Osteoblast (primary cell): ENCODE measurements around the gene AIRE. TPM values are rescaled to one million over a fixed set of nuclear protein-coding genes. Genes with fewer than 3 reads are reported as not detected.

ENCODE experiments used
- DNase-seq: peaks from one replicate; pipeline ENCODE4 v3.0.0; 2011; ENCODE audit warnings: low spot score, mixed read lengths; ENCODE audit not compliant: insufficient read length; ENCODE audit errors: missing footprints
- H2AFZ ChIP-seq: 2 replicates; pipeline ENCODE4 v1.6.0; 2011; ENCODE audit warnings: mild to moderate bottlenecking, low read length
- H3K27ac ChIP-seq: 2 replicates; pipeline ENCODE4 v1.5.1; 2011; ENCODE audit warnings: mild to moderate bottlenecking, low read depth, low read length, moderate library complexity
- H3K27me3 ChIP-seq: 2 replicates; pipeline ENCODE4 v1.6.0; 2012; ENCODE audit warnings: mild to moderate bottlenecking, control low read depth, inconsistent platforms, low read length, moderate library complexity; ENCODE audit not compliant: insufficient read depth
- H3K36me3 ChIP-seq: 2 replicates; pipeline ENCODE4 v1.5.1; 2011; ENCODE audit warnings: mild to moderate bottlenecking, low read length, control low read depth, moderate library complexity; ENCODE audit not compliant: insufficient read depth
- H3K4me1 ChIP-seq: 2 replicates; pipeline ENCODE4 v1.5.1; 2011; ENCODE audit warnings: mild to moderate bottlenecking, low read length, control low read depth, moderate library complexity; ENCODE audit not compliant: insufficient read depth
- H3K4me2 ChIP-seq: 2 replicates; pipeline ENCODE4 v1.6.0; 2011; ENCODE audit warnings: mild to moderate bottlenecking, low read length; ENCODE audit not compliant: insufficient read depth
- H3K4me3 ChIP-seq: fragments of 200-600 bp; sonication (generic); 3 replicates; pipeline ENCODE4 v1.5.1; 2012; ENCODE audit warnings: mild to moderate bottlenecking, low read length, inconsistent platforms; ENCODE audit not compliant: insufficient read depth
- H3K79me2 ChIP-seq: 2 replicates; pipeline ENCODE4 v1.6.0; 2012; ENCODE audit warnings: mild to moderate bottlenecking, low read length, control low read depth, inconsistent platforms; ENCODE audit not compliant: insufficient read depth
- H3K9me3 ChIP-seq: 2 replicates; pipeline ENCODE4 v1.5.1; 2011; ENCODE audit warnings: low read depth, low read length, control low read depth
- H4K20me1 ChIP-seq: 2 replicates; pipeline ENCODE4 v1.6.0; 2012; ENCODE audit warnings: mild to moderate bottlenecking, low read length, control low read depth; ENCODE audit not compliant: insufficient read depth
- total RNA-seq: library from RNA; depleted of rRNA; stranded (reverse); fragments of >200 nt; gene quantifications from 2 replicates; pipeline ENCODE4 v1.2.3, GENCODE V29; 2012
- TF ChIP-seq, protein P1 (sequence below): IDR thresholded peaks from 2 replicates; pipeline ENCODE4 v1.5.1; 2011; ENCODE audit warnings: mild to moderate bottlenecking, low read depth, low read length, moderate library complexity; ENCODE audit errors: extremely low read depth

Gene AIRE
- total RNA-seq, 1 donor: not detected

DNA sequence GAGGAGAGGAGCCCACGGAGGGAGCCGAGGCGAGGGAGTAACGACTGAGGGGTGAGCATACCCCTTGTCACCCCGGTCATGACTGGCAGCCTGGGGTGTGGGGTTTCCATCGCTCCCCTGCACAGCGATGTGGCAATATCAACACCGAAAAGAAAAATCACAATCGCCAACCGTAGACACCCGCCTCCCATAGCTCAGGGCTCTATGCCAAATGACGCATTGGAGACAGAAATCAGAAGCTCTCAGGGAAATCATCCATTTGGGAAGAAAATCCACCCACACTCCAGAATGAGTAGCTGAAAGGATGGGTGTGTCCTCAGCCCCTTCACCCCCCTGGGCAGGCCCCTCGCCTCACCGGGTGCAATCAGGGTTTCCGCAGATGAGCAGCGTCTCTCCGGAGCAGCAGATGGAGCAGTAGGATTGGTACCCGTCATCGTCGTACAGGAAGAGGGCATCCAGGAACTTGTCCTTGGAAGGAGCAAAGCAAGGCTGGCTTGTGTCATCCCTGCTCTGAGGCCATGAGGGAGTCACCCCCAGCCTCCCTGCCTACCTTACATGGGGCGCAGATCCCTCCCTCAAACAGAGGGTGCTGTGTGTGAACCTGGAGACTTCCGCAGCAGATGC is 26.5 kb upstream of the AIRE start:
- no peak overlapping the region for H2AFZ ChIP-seq
- H3K27me3 ChIP-seq: peaks cover 2% of the 10 kb centered on the region
- H3K4me2 ChIP-seq: no peak overlapping the region
- H3K27ac ChIP-seq: no peak overlapping the region
- DNase-seq: peak; percentile 50
- no peaks in the 10 kb centered on the region for H4K20me1 ChIP-seq
- no peaks in the 10 kb centered on the region for H3K36me3 ChIP-seq
- no peaks in the 10 kb centered on the region for H3K79me2 ChIP-seq
- H3K9me3 ChIP-seq: no peaks in the 10 kb centered on the region
- H3K4me3 ChIP-seq: no peak overlapping the region
- H3K4me1 ChIP-seq: no peaks in the 10 kb centered on the region
- TF ChIP-seq, protein P1, sequence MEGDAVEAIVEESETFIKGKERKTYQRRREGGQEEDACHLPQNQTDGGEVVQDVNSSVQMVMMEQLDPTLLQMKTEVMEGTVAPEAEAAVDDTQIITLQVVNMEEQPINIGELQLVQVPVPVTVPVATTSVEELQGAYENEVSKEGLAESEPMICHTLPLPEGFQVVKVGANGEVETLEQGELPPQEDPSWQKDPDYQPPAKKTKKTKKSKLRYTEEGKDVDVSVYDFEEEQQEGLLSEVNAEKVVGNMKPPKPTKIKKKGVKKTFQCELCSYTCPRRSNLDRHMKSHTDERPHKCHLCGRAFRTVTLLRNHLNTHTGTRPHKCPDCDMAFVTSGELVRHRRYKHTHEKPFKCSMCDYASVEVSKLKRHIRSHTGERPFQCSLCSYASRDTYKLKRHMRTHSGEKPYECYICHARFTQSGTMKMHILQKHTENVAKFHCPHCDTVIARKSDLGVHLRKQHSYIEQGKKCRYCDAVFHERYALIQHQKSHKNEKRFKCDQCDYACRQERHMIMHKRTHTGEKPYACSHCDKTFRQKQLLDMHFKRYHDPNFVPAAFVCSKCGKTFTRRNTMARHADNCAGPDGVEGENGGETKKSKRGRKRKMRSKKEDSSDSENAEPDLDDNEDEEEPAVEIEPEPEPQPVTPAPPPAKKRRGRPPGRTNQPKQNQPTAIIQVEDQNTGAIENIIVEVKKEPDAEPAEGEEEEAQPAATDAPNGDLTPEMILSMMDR: no peak

- H3K4me2 ChIP-seq: no peak overlapping the region
- no peak overlapping the region for H3K27ac ChIP-seq
- no peak overlapping the region for H2AFZ ChIP-seq
- no peaks in the 10 kb centered on the region for H3K36me3 ChIP-seq
- no peaks in the 10 kb centered on the region for H3K9me3 ChIP-seq
- no peaks in the 10 kb centered on the region for H4K20me1 ChIP-seq
- TF ChIP-seq, protein P1: no peak
- no peaks in the 10 kb centered on the region for H3K4me1 ChIP-seq
- peak; percentile 79 for DNase-seq
- peaks cover 2% of the 10 kb centered on the region for H3K27me3 ChIP-seq
- H3K4me3 ChIP-seq: no peak overlapping the region
- H3K79me2 ChIP-seq: no peaks in the 10 kb centered on the region
These were observed 25.6 kb upstream of the AIRE start for GRCh38 chr21:44260066-44260465.

GRCh38 chr21:44260791-44261631 is 24.7 kb upstream of the AIRE start:
- no peaks in the 10 kb centered on the region for H3K79me2 ChIP-seq
- H3K4me3 ChIP-seq: no peak overlapping the region
- peaks cover 2% of the 10 kb centered on the region for H3K27me3 ChIP-seq
- H2AFZ ChIP-seq: no peak overlapping the region
- TF ChIP-seq, protein P1: no peak
- H3K4me2 ChIP-seq: no peak overlapping the region
- H4K20me1 ChIP-seq: no peaks in the 10 kb centered on the region
- no peaks in the 10 kb centered on the region for H3K9me3 ChIP-seq
- no peak overlapping the region for H3K27ac ChIP-seq
- peak; percentile 64 for DNase-seq
- no peaks in the 10 kb centered on the region for H3K4me1 ChIP-seq
- H3K36me3 ChIP-seq: no peaks in the 10 kb centered on the region

GRCh38 chr21:44261675-44262295 is 23.9 kb upstream of the AIRE start, which contains the start of gene DNMT3L:
DNMT3L (minus strand) TSS chr21:44261897; CDS start chr21:44261259, 638 bp downstream.
- H4K20me1 ChIP-seq: no peaks in the 10 kb centered on the region
- TF ChIP-seq, protein P1: no peak
- peak; percentile 53 for DNase-seq

More at GRCh38 chr21:44261675-44262295, 23.9 kb upstream of the AIRE start, which contains the start of gene DNMT3L:
- Histone ChIP-seq H3K4me3 (no peak within 1 kb of the TSS), H3K27me3 (peaks cover 2% of the 10 kb centered on the region), H3K4me2 (no peak within 1 kb of the TSS), H2AFZ (no peak within 1 kb of the TSS), H3K36me3 (no peaks in the 10 kb centered on the region), H3K79me2 (no peaks in the 10 kb centered on the region), H3K4me1 (no peaks in the 10 kb centered on the region), H3K9me3 (no peaks in the 10 kb centered on the region), H3K27ac (no peak within 1 kb of the TSS)
